ENCODE data around the gene CRBN. TPM values are rescaled to one million over a fixed set of nuclear protein-coding genes. Genes with fewer than 3 reads are reported as not detected.

Gene CRBN
- 36.1 and 46.8 TPM in 2 replicates for total RNA-seq (2016; rRNA removed; fragmentation: Illumina TruSeq; extraction: Trizol)
- total RNA-seq (2016; cell fraction: cytosol; rRNA removed; fragmentation: Illumina TruSeq; extraction: Trizol; ENCODE audit: low read depth) = 31.7 and 32.0 TPM in 2 replicates
- total RNA-seq (2016; cell fraction: insoluble cytoplasmic fraction; rRNA removed; fragmentation: Illumina TruSeq; extraction: Trizol) = 38.2 and 46.1 TPM in 2 replicates
- total RNA-seq (2016; cell fraction: membrane; rRNA removed; fragmentation: Illumina TruSeq; extraction: Trizol) = 21.6 and 24.0 TPM in 2 replicates
- total RNA-seq (2016; cell fraction: nucleus; rRNA removed; fragmentation: Illumina TruSeq; extraction: Trizol) = 43.3 and 48.0 TPM in 2 replicates
- 28.1 and 30.8 TPM in 2 replicates for polyA plus RNA-seq (2011; rRNA removed)
- polyA plus RNA-seq (2011; cell fraction: cytosol; rRNA removed) = 18.6 and 27.6 TPM in 2 replicates
- polyA plus RNA-seq (2011; cell fraction: nucleus; rRNA removed) = 29.6 and 33.5 TPM in 2 replicates
- 25.7 and 27.6 TPM in 2 replicates for polyA plus RNA-seq (2012)
- 6.4 and 6.5 TPM in 2 replicates for polyA plus RNA-seq (2016; cell fraction: cytosol; fragmentation: Illumina TruSeq; extraction: Trizol; ENCODE audit: low read depth)
- 38.3 and 40.1 TPM in 2 replicates for polyA plus RNA-seq (2016; cell fraction: insoluble cytoplasmic fraction; fragmentation: Illumina TruSeq; extraction: Trizol; ENCODE audit: low read depth)
- polyA plus RNA-seq (2016; cell fraction: membrane; fragmentation: Illumina TruSeq; extraction: Trizol; ENCODE audit: low read depth) = 10.4 TPM in 2 replicates
- polyA plus RNA-seq (2016; cell fraction: nucleus; fragmentation: Illumina TruSeq; extraction: Trizol; ENCODE audit: insufficient read depth, low read depth) = 40.2 and 43.4 TPM in 2 replicates
- polyA minus RNA-seq (2011; rRNA and poly(A)+ RNA removed; ENCODE audit: low replicate concordance) = 22.2 and 52.5 TPM in 2 replicates
- polyA minus RNA-seq (2011; cell fraction: cytosol; rRNA and poly(A)+ RNA removed) = 20.3 and 22.6 TPM in 2 replicates
- polyA minus RNA-seq (2011; cell fraction: nucleus; rRNA and poly(A)+ RNA removed) = 136 and 144 TPM in 2 replicates
- Bru-seq, nascent RNA = percentile 92 among the genes with signal in this experiment
- BruChase-seq, experiment 1, labeled RNA remaining after a 6-hour chase = percentile 81 among the genes with signal in this experiment
- percentile 80 among the genes with signal in this experiment for BruChase-seq, experiment 2, labeled RNA remaining after a 2-hour chase
- long read RNA-seq, experiment 1, transcript CRBN-201 (11 exons, 2,206 nt) = major isoform, 21 of 37 reads
- long read RNA-seq, experiment 1, partial matches to known transcripts = 4 of 37 reads
- long read RNA-seq, experiment 1, other reads (novel, unspliced or antisense) = 10 of 37 reads
- long read RNA-seq, experiment 2, transcript CRBN-201 (11 exons, 2,206 nt) = major isoform, 8 of 24 reads
- long read RNA-seq, experiment 2, partial matches to known transcripts = 4 of 24 reads
- long read RNA-seq, experiment 2, other reads (novel, unspliced or antisense) = 9 of 24 reads

- in situ Hi-C loops (cut with HindIII; ENCODE audit: extremely low pct_ligation_motif_present, low pct_unique_long_range_greater_than_20kb) (no loop called here), intact Hi-C loops (cut with micrococcal nuclease; ENCODE audit: unreplicated experiment) (loop anchor here (1.0 to 10.0 kb wide), 3 partner anchors 53 to 1565 kb away; partner anchors contain the start of gene TRNT1)
- DNase-seq (ENCODE audit: low spot score) (peak; percentile 76), FAIRE-seq (peak; percentile 56), ATAC-seq (peak; percentile 99)
- CTCF ChIA-PET (ENCODE audit: low intra/inter-chr PET ratio, low total read pairs) = no interaction called here
- no TSS peak for BruUV-seq (replicated peaks)
- Histone ChIP-seq H3K36me3 (replicated peaks in 1 of 2; ENCODE audit: control insufficient read depth in 1 of 2, insufficient read depth in 2 of 2, low read length in 2 of 2) (peaks cover 0 to 5% of the 10 kb centered on the region in 2 experiments; a peak in 1 of 5 replicates), H3K4me2 (ENCODE audit: low read depth, low read length) (peak within 1 kb of the TSS; percentile 90), H4K20me1 (ENCODE audit: insufficient read depth, low read length) (peaks cover 21% of the 10 kb centered on the region; the same call in 1 of the 2 replicates), H3K4me1 (ENCODE audit: insufficient read depth, low read length) (peaks cover 25% of the 10 kb centered on the region), H3K9me3 (ENCODE audit: low read length) (no peaks in the 10 kb centered on the region), H3K79me2 (ENCODE audit: insufficient read depth, low read length) (peaks cover 33% of the 10 kb centered on the region), H3K4me3 (replicated peaks in 1 of 3; ENCODE audit: insufficient read depth in 1 of 3, low read depth in 2 of 3, low read length in 3 of 3) (peak within 1 kb of the TSS; percentile 90 to 99 (median 97)), H3K27ac (ENCODE audit: extremely low read length, insufficient read depth, low read length) (peak within 1 kb of the TSS; percentile 59), H2AFZ (ENCODE audit: low read length) (peak within 1 kb of the TSS; percentile 85), H3K27me3 (ENCODE audit: control insufficient read depth in 1 of 2, insufficient read depth in 2 of 2, low read length in 2 of 2) (no peaks in the 10 kb centered on the region; a peak in 1 of 5 replicates), H3K9ac (ENCODE audit: insufficient read depth, low read depth, low read length) (peak within 1 kb of the TSS; percentile 86)
- POLR2A ChIA-PET = no interaction called here
- WGBS (ENCODE audit: low lambda C conversion rate) = 28% methylated on average over 1 of the region's 56 CpGs
- TF ChIP-seq ZNF577 (CRISPR knock-in tag; IDR thresholded peaks at IDR 0.05; ENCODE audit: borderline replicate concordance, low read depth) (no peak), KDM6A (CRISPR knock-in tag; IDR thresholded peaks at IDR 0.05; ENCODE audit: low read depth) (peak; percentile 12; the same call in 1 of the 2 replicates), SOX13 (IDR thresholded peaks at IDR 0.05) (no peak), SOX13 (CRISPR knock-in tag; conservative IDR thresholded peaks at IDR 0.05 in 1 of 2, IDR thresholded peaks at IDR 0.05 in 1 of 2) (peak in 1 of 2 experiments; percentile 66; a peak in 2 of 4 replicates), SCMH1 (CRISPR knock-in tag; IDR thresholded peaks at IDR 0.05; ENCODE audit: borderline replicate concordance) (no peak), E2F1 (CRISPR knock-in tag; IDR thresholded peaks at IDR 0.05) (peak; percentile 78; the same call in 1 of the 2 replicates), RXRB (CRISPR knock-in tag; IDR thresholded peaks at IDR 0.05; ENCODE audit: borderline replicate concordance) (peak; percentile 75; the same call in 1 of the 2 replicates), ZBTB7B (CRISPR knock-in tag; IDR thresholded peaks at IDR 0.05) (peak; percentile 53; the same call in 1 of the 2 replicates), FOXP1 (IDR thresholded peaks at IDR 0.05) (no peak), FOXP1 (CRISPR knock-in tag; IDR thresholded peaks at IDR 0.05) (peak; percentile 80), ZNF776 (CRISPR knock-in tag; IDR thresholded peaks at IDR 0.05) (peak; percentile 78; the same call in 1 of the 2 replicates), ZNF597 (CRISPR knock-in tag; IDR thresholded peaks at IDR 0.05) (peak; percentile 92; the same call in 1 of the 2 replicates), ELK4 (CRISPR knock-in tag; IDR thresholded peaks at IDR 0.05; ENCODE audit: borderline replicate concordance) (no peak)
- TF ChIP-seq, protein P1, sequence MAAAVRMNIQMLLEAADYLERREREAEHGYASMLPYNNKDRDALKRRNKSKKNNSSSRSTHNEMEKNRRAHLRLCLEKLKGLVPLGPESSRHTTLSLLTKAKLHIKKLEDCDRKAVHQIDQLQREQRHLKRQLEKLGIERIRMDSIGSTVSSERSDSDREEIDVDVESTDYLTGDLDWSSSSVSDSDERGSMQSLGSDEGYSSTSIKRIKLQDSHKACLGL (CRISPR knock-in tag; IDR thresholded peaks at IDR 0.05) = peak; percentile 83
Measured at GRCh38 chr3:3179407-3180094, at the start of gene CRBN. Gene CRBN, minus strand, starts transcription at chr3:3179691. Its CDS starts 4 bp downstream, at chr3:3179687.

Measured in HepG2 (cell line).